Uterus (tissue), 2 donors: ENCODE measurements around the gene SLC13A3.

ENCODE experiments used
- CTCF ChIP-seq, 4 experiments: fragments of 200-600 bp in 2 of 4; fragments of 450-650 bp in 2 of 4; sonication (generic) in 2 of 4; IDR thresholded peaks; one replicate each; pipeline ENCODE4 v1.5.1; 2016 to 2019; ENCODE audit warnings: antibody characterized with exemption in 4 of 4, mild to moderate bottlenecking in 2 of 4, moderate library complexity in 1 of 4
- POLR2A ChIP-seq, 2 donors: fragments of 450-650 bp; IDR thresholded peaks; one replicate each; pipeline ENCODE4 v1.6.1; 2016; ENCODE audit warnings: antibody characterized with exemption in 2 of 2, mild to moderate bottlenecking in 1 of 2, moderate library complexity in 1 of 2

GRCh38 chr20:46590443-46590842 is 60.8 kb downstream of the SLC13A3 start:
- TF ChIP-seq CTCF (IDR thresholded peaks at IDR 0.05) (no peak), POLR2A (IDR thresholded peaks at IDR 0.05) (no peak)
